ENCODE results near the gene ACD. TPM values are rescaled to one million over a fixed set of nuclear protein-coding genes. Genes with fewer than 3 reads are reported as not detected.

The ACD gene
- total and polyA plus RNA-seq, 4 donors: 13.2 to 19.7 (median 15.9) TPM

GRCh38 chr16:67641779-67642708 lies 18.0 kb downstream of the ACD start:
- DNase-seq: peak in 1 of 3 donors; percentile 42
- TF ChIP-seq, protein P1, sequence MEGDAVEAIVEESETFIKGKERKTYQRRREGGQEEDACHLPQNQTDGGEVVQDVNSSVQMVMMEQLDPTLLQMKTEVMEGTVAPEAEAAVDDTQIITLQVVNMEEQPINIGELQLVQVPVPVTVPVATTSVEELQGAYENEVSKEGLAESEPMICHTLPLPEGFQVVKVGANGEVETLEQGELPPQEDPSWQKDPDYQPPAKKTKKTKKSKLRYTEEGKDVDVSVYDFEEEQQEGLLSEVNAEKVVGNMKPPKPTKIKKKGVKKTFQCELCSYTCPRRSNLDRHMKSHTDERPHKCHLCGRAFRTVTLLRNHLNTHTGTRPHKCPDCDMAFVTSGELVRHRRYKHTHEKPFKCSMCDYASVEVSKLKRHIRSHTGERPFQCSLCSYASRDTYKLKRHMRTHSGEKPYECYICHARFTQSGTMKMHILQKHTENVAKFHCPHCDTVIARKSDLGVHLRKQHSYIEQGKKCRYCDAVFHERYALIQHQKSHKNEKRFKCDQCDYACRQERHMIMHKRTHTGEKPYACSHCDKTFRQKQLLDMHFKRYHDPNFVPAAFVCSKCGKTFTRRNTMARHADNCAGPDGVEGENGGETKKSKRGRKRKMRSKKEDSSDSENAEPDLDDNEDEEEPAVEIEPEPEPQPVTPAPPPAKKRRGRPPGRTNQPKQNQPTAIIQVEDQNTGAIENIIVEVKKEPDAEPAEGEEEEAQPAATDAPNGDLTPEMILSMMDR (IDR thresholded peaks at IDR 0.05; ENCODE audit: control extremely low read depth, extremely low read depth): no peak
- peak overlapping the region in 1 of 2 donors; percentile 24 for H3K27ac ChIP-seq (ENCODE audit: low read depth in 1 of 2, low read length in 1 of 2)
- H3K36me3 ChIP-seq (ENCODE audit: control insufficient read depth in 4 of 4, insufficient read depth in 4 of 4, low read length in 4 of 4): peaks cover 16 to 19% (median 17%) of the 10 kb centered on the region in 4 donors
- H3K4me1 ChIP-seq (ENCODE audit: control insufficient read depth in 5 of 5, insufficient read depth in 5 of 5, low read length in 5 of 5): peaks cover 0 to 9% (median 2%) of the 10 kb centered on the region in 5 donors
- peaks cover 0 to 17% (median 3%) of the 10 kb centered on the region in 3 donors for H3K27me3 ChIP-seq (ENCODE audit: control insufficient read depth in 3 of 3, insufficient read depth in 3 of 3, low read length in 2 of 3)
- WGBS, 2 donors: 47 to 70% methylated on average over 10 of the region's 10 CpGs
- no peak overlapping the region for H3K9ac ChIP-seq (ENCODE audit: insufficient read depth in 1 of 2, low read length in 2 of 2)
- no peaks in the 10 kb centered on the region for H3K9me3 ChIP-seq (ENCODE audit: control insufficient read depth in 4 of 4, insufficient read depth in 3 of 4, low read length in 3 of 4)
- H3K4me3 ChIP-seq: no peak overlapping the region
- no peak for ATAC-seq (ENCODE audit: insufficient read depth, low FRiP score)

GRCh38 chr16:67637625-67638024 lies 22.4 kb downstream of the ACD start:
- Histone ChIP-seq H3K36me3 (ENCODE audit: control insufficient read depth in 4 of 4, insufficient read depth in 4 of 4, low read length in 4 of 4) (peaks cover 21 to 36% (median 32%) of the 10 kb centered on the region in 4 donors), H3K27me3 (ENCODE audit: control insufficient read depth in 3 of 3, insufficient read depth in 3 of 3, low read length in 2 of 3) (no peaks in the 10 kb centered on the region), H3K4me1 (ENCODE audit: control insufficient read depth in 5 of 5, insufficient read depth in 5 of 5, low read length in 5 of 5) (peaks cover 0 to 11% (median 2%) of the 10 kb centered on the region in 5 donors), H3K27ac (ENCODE audit: low read depth in 1 of 2, low read length in 1 of 2) (no peak overlapping the region), H3K4me3 (no peak overlapping the region), H3K9ac (ENCODE audit: insufficient read depth in 1 of 2, low read length in 2 of 2) (no peak overlapping the region), H3K9me3 (ENCODE audit: control insufficient read depth in 4 of 4, insufficient read depth in 3 of 4, low read length in 3 of 4) (no peaks in the 10 kb centered on the region)
- DNase-seq (no peak), ATAC-seq (ENCODE audit: insufficient read depth, low FRiP score) (no peak)
- TF ChIP-seq, protein P1 (IDR thresholded peaks at IDR 0.05; ENCODE audit: control extremely low read depth, extremely low read depth): no peak
- WGBS, 2 donors: 91 to 95% methylated on average over 12 of the region's 12 CpGs

- Histone ChIP-seq H3K36me3 (ENCODE audit: control insufficient read depth in 4 of 4, insufficient read depth in 4 of 4, low read length in 4 of 4) (peaks cover 22 to 36% (median 35%) of the 10 kb centered on the region in 4 donors), H3K27ac (ENCODE audit: low read depth in 1 of 2, low read length in 1 of 2) (no peak overlapping the region), H3K9ac (ENCODE audit: insufficient read depth in 1 of 2, low read length in 2 of 2) (no peak overlapping the region), H3K4me3 (no peak overlapping the region), H3K27me3 (ENCODE audit: control insufficient read depth in 3 of 3, insufficient read depth in 3 of 3, low read length in 2 of 3) (no peaks in the 10 kb centered on the region), H3K4me1 (ENCODE audit: control insufficient read depth in 5 of 5, insufficient read depth in 5 of 5, low read length in 5 of 5) (peaks cover 0 to 12% (median 3%) of the 10 kb centered on the region in 5 donors), H3K9me3 (ENCODE audit: control insufficient read depth in 4 of 4, insufficient read depth in 3 of 4, low read length in 3 of 4) (no peaks in the 10 kb centered on the region)
- DNase-seq (no peak), ATAC-seq (ENCODE audit: insufficient read depth, low FRiP score) (no peak)
- TF ChIP-seq, protein P1 (IDR thresholded peaks at IDR 0.05; ENCODE audit: control extremely low read depth, extremely low read depth): no peak
- 93 to 95% methylated on average over 8 of the region's 8 CpGs for WGBS, 2 donors
Observed at GRCh38 chr16:67636713-67637112, 23.3 kb downstream of the ACD start.
